GM18517 (cell line): Measurements from ENCODE around the gene UBN1.

Experiments used
- ATAC-seq: cut with Tn5 transposase; IDR thresholded peaks from one replicate; pipeline ENCODE4 v1.9.1; 2021; ENCODE audit warnings: mild to moderate bottlenecking, moderate library complexity; ENCODE audit not compliant: unreplicated experiment

UBN1 gene

GRCh38 chr16:4855804-4856203 lies 8.5 kb downstream of the UBN1 start:
- ATAC-seq: no peak

GRCh38 chr16:4859190-4859899 lies 12.1 kb downstream of the UBN1 start:
- no peak for ATAC-seq

- no peak for ATAC-seq
Observed at GRCh38 chr16:4859900-4860255, 12.6 kb downstream of the UBN1 start.

GRCh38 chr16:4860727-4861342 lies 13.6 kb downstream of the UBN1 start:
- ATAC-seq: no peak

GRCh38 chr16:4862639-4863038 lies 15.4 kb downstream of the UBN1 start:
- no peak for ATAC-seq

GRCh38 chr16:4864728-4865127 lies 17.4 kb downstream of the UBN1 start:
- ATAC-seq: no peak

- ATAC-seq: no peak
Observed at GRCh38 chr16:4865231-4865860, 18.1 kb downstream of the UBN1 start.

- no peak for ATAC-seq
Observed at GRCh38 chr16:4866586-4866985, 19.3 kb downstream of the UBN1 start.

- peak; percentile 52 for ATAC-seq
Observed at GRCh38 chr16:4868026-4868425, 20.7 kb downstream of the UBN1 start.

GRCh38 chr16:4868535-4868934 lies 21.3 kb downstream of the UBN1 start:
- ATAC-seq: no peak

GRCh38 chr16:4869147-4869805 lies 22.0 kb downstream of the UBN1 start:
- no peak for ATAC-seq

GRCh38 chr16:4870138-4870671 lies 22.9 kb downstream of the UBN1 start:
- no peak for ATAC-seq

- ATAC-seq: no peak
Observed at GRCh38 chr16:4871071-4871470, 23.8 kb downstream of the UBN1 start.

GRCh38 chr16:4873091-4873490 lies 25.8 kb downstream of the UBN1 start:
- ATAC-seq: no peak

GRCh38 chr16:4874666-4875065 lies 27.4 kb downstream of the UBN1 start:
- no peak for ATAC-seq

GRCh38 chr16:4876646-4877379 lies 29.5 kb downstream of the UBN1 start:
- no peak for ATAC-seq

- no peak for ATAC-seq
Observed at GRCh38 chr16:4877380-4877685, 30.1 kb downstream of the UBN1 start.

GRCh38 chr16:4879049-4879448 lies 31.8 kb downstream of the UBN1 start:
- no peak for ATAC-seq

- no peak for ATAC-seq
Observed at GRCh38 chr16:4880006-4880580, 32.8 kb downstream of the UBN1 start.

- no peak for ATAC-seq
Observed at GRCh38 chr16:4882000-4882632, 34.8 kb downstream of the UBN1 start.
